A673 (cell line): ENCODE data around the gene OBI1. TPM values are rescaled to one million over a fixed set of nuclear protein-coding genes. Genes with fewer than 3 reads are reported as not detected.

Experiments
- BruUV-seq: library from RNA; stranded (reverse); fragments of 400-500 nt; replicated peaks from 2 replicates; lab custom pipeline; 2021; lab: Mats Ljungman, UMichigan
- CTCF ChIA-PET: fragments of 300-600 bp; sonication (Branson Sonifier 250); formaldehyde crosslinking; loops from one replicate; lab custom pipeline; 2022; ENCODE audit warnings: antibody characterized with exemption; lab: Charles Lee
- POLR2A ChIA-PET: fragments of 300-600 bp; sonication (Branson Sonifier 250); formaldehyde crosslinking; loops from one replicate; lab custom pipeline; 2022; ENCODE audit warnings: antibody characterized with exemption; ENCODE audit not compliant: low non-redundant PET; lab: Charles Lee
- DNase-seq: peaks from one replicate; pipeline ENCODE4 v3.0.0-alpha.2; 2015; ENCODE audit warnings: low spot score
- H3K27ac ChIP-seq: fragments of 200-600 bp; sonication (generic); 2 replicates; pipeline ENCODE4 v1.5.1; 2016; ENCODE audit warnings: mixed run types, low read depth, mild to moderate bottlenecking, mixed read lengths, antibody characterized with exemption, low read length; ENCODE audit not compliant: poor library complexity, severe bottlenecking
- H3K27me3 ChIP-seq: fragments of 200-600 bp; sonication (generic); replicated peaks from 2 replicates; pipeline ENCODE4 v1.6.1; 2017; ENCODE audit warnings: mixed run types, low read depth, mild to moderate bottlenecking, mixed read lengths, antibody characterized with exemption, low read length; ENCODE audit not compliant: insufficient read depth, poor library complexity
- H3K36me3 ChIP-seq: fragments of 200-600 bp; sonication (generic); 2 replicates; pipeline ENCODE4 v1.6.1; 2016; ENCODE audit warnings: mixed run types, mild to moderate bottlenecking, mixed read lengths, antibody characterized with exemption, low read length; ENCODE audit not compliant: insufficient read depth, poor library complexity, severe bottlenecking
- H3K4me1 ChIP-seq: fragments of 200-600 bp; sonication (generic); 2 replicates; pipeline ENCODE4 v1.6.1; 2017; ENCODE audit warnings: mixed run types, mild to moderate bottlenecking, mixed read lengths, antibody characterized with exemption, low read length; ENCODE audit not compliant: insufficient read depth, poor library complexity, severe bottlenecking
- H3K4me3 ChIP-seq: fragments of 200-600 bp; sonication (generic); 2 replicates; pipeline ENCODE4 v1.5.1; 2016; ENCODE audit warnings: low read depth, mixed run types, mild to moderate bottlenecking, mixed read lengths, low read length; ENCODE audit not compliant: poor library complexity, severe bottlenecking
- H3K9me3 ChIP-seq: fragments of 200-600 bp; sonication (generic); 2 replicates; pipeline ENCODE4 v1.6.1; 2016; ENCODE audit warnings: mixed run types, low read depth, mild to moderate bottlenecking, mixed read lengths, antibody characterized with exemption, low read length; ENCODE audit not compliant: poor library complexity, severe bottlenecking
- CTCF ChIP-seq: fragments of 300-800, 200-600 bp; sonication (generic); conservative IDR thresholded peaks from 2 replicates; pipeline ENCODE4 v1.5.1; 2017; ENCODE audit warnings: low read depth, mild to moderate bottlenecking, antibody characterized with exemption, low read length, moderate library complexity, mixed read lengths
- EZH2 ChIP-seq: fragments of 200-600 bp; sonication (generic); IDR thresholded peaks from 2 replicates; pipeline ENCODE4 v1.6.1; 2017; ENCODE audit warnings: borderline replicate concordance, low read depth, mild to moderate bottlenecking, mixed read lengths, antibody characterized with exemption, low read length; ENCODE audit not compliant: poor library complexity, severe bottlenecking
- intact Hi-C: fragments of 100-400 bp; cut with micrococcal nuclease; formaldehyde crosslinking; loops from one replicate; pipeline ENCODE4 v1.10.0; 2022; ENCODE audit not compliant: unreplicated experiment
- total RNA-seq: library from RNA; stranded (reverse); gene quantifications from 2 replicates; pipeline ENCODE4 v1.2.3, GENCODE V29; 2021

Gene OBI1
- total RNA-seq, 1 experiment from 2014 or later = 24.2 TPM

- ChIA-PET CTCF (no interaction called here), POLR2A (no interaction called here)
- Histone ChIP-seq H3K9me3 (no peaks in the 10 kb centered on the region), H3K27ac (no peak overlapping the region), H3K36me3 (peaks cover 24% of the 10 kb centered on the region), H3K4me1 (peaks cover 4% of the 10 kb centered on the region), H3K27me3 (no peaks in the 10 kb centered on the region), H3K4me3 (no peak overlapping the region)
- DNase-seq = no peak
- intact Hi-C loops = no loop called here
- TF ChIP-seq CTCF (no peak), EZH2 (no peak)
- BruUV-seq = no TSS peak
These were observed 27.9 kb downstream of the OBI1 start for GRCh38 chr13:78631077-78631476.

DNA sequence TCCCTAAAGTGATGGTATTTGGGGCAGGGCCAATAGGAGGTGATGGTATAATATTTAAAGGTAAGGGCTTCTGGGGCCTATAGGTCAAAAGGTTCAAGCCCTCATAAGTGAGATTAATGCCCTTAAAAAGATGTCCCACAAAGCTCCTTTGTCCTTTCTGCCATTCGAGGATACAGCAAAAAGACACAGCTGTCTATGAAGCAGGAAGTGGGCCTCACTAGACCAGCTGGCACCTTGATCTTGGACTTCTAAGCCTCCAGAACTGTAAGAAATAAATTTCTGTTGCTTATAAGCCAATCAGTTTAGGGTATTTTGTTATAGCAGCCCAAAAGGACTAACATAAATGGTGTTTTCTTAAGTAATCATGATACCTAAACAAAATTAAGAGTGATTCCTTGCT lies 28.4 kb downstream of the OBI1 start:
- peaks cover 24% of the 10 kb centered on the region for H3K36me3 ChIP-seq
- no TSS peak for BruUV-seq
- H3K4me3 ChIP-seq = no peak overlapping the region
- CTCF ChIA-PET = no interaction called here
- H3K27ac ChIP-seq = no peak overlapping the region
- POLR2A ChIA-PET = no interaction called here
- no peak for DNase-seq
- intact Hi-C loops = no loop called here
- peaks cover 4% of the 10 kb centered on the region for H3K4me1 ChIP-seq
- no peaks in the 10 kb centered on the region for H3K27me3 ChIP-seq
- H3K9me3 ChIP-seq = no peaks in the 10 kb centered on the region
- TF ChIP-seq EZH2 = no peak
- no peak for TF ChIP-seq CTCF

GRCh38 chr13:78625384-78625783 lies 33.6 kb downstream of the OBI1 start:
- BruUV-seq = no TSS peak
- Histone ChIP-seq H3K27ac (no peak overlapping the region), H3K4me3 (no peak overlapping the region), H3K4me1 (no peaks in the 10 kb centered on the region), H3K9me3 (no peaks in the 10 kb centered on the region), H3K36me3 (peaks cover 10% of the 10 kb centered on the region), H3K27me3 (no peaks in the 10 kb centered on the region)
- no peak for TF ChIP-seq CTCF
- TF ChIP-seq EZH2 = no peak
- intact Hi-C loops = no loop called here
- DNase-seq = no peak
- ChIA-PET CTCF (no interaction called here), POLR2A (no interaction called here)
